WERI-Rb-1 (cell line): ENCODE results near the gene PPP3R1.

Experiments used
- DNase-seq: peaks from one replicate; pipeline ENCODE4 v3.0.0-alpha.2; 2020
- H3K27ac ChIP-seq: fragments of 250-450 bp; sonication (Bioruptor Pico); 2 replicates; pipeline ENCODE4 v1.5.1; 2020; ENCODE audit warnings: mild to moderate bottlenecking, moderate library complexity
- H3K27me3 ChIP-seq: fragments of 250-450 bp; sonication (Bioruptor Pico); 2 replicates; pipeline ENCODE4 v1.5.1; 2021; ENCODE audit warnings: mild to moderate bottlenecking, low read depth, moderate library complexity; ENCODE audit not compliant: insufficient read depth, severe bottlenecking
- H3K36me3 ChIP-seq: fragments of 250-450 bp; sonication (Bioruptor Pico); 2 replicates; pipeline ENCODE4 v1.5.1; 2020; ENCODE audit warnings: mild to moderate bottlenecking, moderate library complexity
- H3K4me3 ChIP-seq: 2 replicates; pipeline ENCODE4 v1.5.1; 2011; ENCODE audit warnings: low read depth, mild to moderate bottlenecking, control low read depth, low read length
- H3K9me3 ChIP-seq: fragments of 250-450 bp; sonication (Bioruptor Pico); 2 replicates; pipeline ENCODE4 v1.5.1; 2021; ENCODE audit warnings: mild to moderate bottlenecking, moderate library complexity; ENCODE audit not compliant: severe bottlenecking
- TF ChIP-seq, protein P1 (sequence below): IDR thresholded peaks from 2 replicates; pipeline ENCODE4 v1.5.1; 2011; ENCODE audit warnings: low read depth, mild to moderate bottlenecking, control low read depth, inconsistent platforms, low read length

PPP3R1 gene

DNA sequence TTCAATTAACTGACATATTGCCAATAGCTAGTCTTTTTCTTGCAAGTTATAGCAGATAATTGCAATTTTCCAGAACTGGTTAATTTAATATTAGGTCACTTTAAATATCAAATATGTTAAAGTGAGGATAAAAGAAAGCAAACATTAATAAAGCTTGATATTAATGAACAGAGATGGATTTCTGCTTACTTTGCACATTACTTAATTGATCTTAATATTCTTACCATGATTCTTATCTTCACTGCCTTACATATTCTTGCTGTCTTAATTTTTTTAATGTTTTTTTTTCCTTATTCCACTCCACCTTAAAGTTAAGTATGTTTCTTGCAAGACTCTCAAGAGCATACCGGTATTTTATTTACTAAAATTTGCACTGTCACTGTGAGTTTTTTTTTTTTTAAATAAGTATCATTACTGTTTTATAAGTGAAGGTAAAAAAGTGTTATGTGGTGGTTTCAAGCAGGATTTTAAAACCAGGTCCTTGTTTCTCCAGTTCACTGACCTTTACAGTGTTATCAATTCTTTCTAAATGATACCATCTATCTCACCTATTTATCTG is 33.9 kb downstream of the PPP3R1 start:
- no peak overlapping the region for H3K4me3 ChIP-seq
- no peak overlapping the region for H3K27ac ChIP-seq

DNA sequence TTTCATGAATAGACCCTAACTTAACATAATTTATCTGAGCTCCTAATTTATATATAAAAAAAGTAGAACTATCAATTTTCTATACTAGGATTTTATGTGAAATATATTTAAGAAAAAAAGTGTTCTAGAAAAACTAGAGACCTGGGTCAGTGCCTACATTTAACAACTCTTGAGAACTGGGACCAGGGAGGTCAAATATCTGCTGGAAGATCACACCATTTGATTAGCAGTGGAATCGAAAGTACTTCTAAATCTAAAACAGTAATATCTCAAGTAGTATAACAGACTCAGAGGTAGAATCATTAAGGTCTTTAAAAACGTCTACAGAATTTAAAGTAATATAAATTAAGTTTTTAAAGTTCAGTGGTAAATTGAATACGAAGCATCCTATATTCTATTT is 34.6 kb downstream of the PPP3R1 start:
- Histone ChIP-seq H3K4me3 (no peak overlapping the region), H3K36me3 (peaks cover 11% of the 10 kb centered on the region), H3K27ac (no peak overlapping the region), H3K9me3 (no peaks in the 10 kb centered on the region), H3K27me3 (no peaks in the 10 kb centered on the region)
- TF ChIP-seq, protein P1, sequence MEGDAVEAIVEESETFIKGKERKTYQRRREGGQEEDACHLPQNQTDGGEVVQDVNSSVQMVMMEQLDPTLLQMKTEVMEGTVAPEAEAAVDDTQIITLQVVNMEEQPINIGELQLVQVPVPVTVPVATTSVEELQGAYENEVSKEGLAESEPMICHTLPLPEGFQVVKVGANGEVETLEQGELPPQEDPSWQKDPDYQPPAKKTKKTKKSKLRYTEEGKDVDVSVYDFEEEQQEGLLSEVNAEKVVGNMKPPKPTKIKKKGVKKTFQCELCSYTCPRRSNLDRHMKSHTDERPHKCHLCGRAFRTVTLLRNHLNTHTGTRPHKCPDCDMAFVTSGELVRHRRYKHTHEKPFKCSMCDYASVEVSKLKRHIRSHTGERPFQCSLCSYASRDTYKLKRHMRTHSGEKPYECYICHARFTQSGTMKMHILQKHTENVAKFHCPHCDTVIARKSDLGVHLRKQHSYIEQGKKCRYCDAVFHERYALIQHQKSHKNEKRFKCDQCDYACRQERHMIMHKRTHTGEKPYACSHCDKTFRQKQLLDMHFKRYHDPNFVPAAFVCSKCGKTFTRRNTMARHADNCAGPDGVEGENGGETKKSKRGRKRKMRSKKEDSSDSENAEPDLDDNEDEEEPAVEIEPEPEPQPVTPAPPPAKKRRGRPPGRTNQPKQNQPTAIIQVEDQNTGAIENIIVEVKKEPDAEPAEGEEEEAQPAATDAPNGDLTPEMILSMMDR: no peak
- no peak for DNase-seq

More for the DNA sequence above, 33.9 kb downstream of the PPP3R1 start:
- Histone ChIP-seq H3K9me3 (no peaks in the 10 kb centered on the region), H3K36me3 (0 out of 2 replicates have a peak, but pooled peaks cover 5% of the 10 kb centered on the region), H3K27me3 (no peaks in the 10 kb centered on the region)
- DNase-seq: no peak
- TF ChIP-seq, protein P1: no peak

DNA sequence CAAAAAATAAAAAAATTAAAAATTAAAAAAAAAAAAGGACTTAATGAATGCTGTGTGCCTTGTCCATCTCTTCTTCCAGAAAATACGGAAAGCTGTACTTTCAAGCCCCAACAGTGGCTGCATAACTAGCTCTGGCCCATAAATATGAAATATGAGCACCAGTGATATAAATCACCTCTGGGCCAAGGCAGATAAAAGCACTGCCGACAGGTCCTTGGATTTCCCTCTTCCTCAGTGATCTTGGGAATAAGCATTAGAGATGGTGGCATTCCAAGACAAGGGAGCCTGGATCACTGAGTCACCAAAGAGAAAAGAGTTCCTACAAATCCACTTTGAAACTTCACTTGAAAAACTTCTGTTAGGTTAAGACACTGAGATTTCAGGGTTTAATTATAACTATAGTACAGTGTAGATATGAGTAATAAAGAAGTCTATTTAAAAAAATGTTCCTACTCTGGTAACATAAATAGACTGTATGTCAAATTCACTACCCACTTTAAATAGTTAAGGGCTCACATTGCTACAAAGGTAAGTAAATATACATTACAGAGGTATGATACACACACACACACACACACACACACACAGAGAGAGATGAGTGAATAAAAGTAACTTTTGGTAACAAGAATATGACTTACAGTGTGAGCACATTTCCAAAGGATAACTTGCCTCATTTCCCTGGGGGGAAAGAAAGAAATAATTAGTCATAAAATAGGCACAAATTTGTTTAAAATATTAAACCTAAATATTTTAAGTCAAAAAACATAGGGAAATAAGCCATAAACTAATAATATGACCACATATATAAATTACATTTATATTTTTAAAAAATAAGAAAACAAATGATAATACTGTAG is 35.6 kb downstream of the PPP3R1 start:
- DNase-seq: no peak
- Histone ChIP-seq H3K36me3 (peaks cover 18% of the 10 kb centered on the region), H3K27me3 (no peaks in the 10 kb centered on the region), H3K4me3 (no peak overlapping the region), H3K27ac (no peak overlapping the region), H3K9me3 (no peaks in the 10 kb centered on the region)
- TF ChIP-seq, protein P1: no peak

DNA sequence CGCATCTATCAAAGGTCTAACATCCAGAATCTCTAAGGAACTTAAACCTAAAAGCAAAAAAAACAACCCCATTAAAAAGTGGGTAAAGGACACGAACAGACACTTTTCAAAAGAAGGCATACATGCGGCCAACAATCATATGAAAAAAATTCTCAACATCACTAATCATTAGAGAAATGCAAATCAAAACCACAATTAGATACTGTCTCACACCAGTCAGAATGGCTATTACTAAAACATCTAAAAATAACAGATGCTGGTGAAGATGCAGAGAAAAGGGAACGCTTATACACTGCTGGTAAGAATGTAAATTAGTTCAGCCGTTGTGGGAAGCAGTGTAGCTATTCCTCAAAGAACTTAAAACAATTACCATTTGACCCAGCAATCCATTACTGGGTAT is 38.0 kb downstream of the PPP3R1 start:
- DNase-seq: no peak
- no peaks in the 10 kb centered on the region for H3K9me3 ChIP-seq
- no peak overlapping the region for H3K27ac ChIP-seq
- peaks cover 29% of the 10 kb centered on the region for H3K36me3 ChIP-seq
- H3K4me3 ChIP-seq: no peak overlapping the region
- no peaks in the 10 kb centered on the region for H3K27me3 ChIP-seq
- TF ChIP-seq, protein P1: no peak

DNA sequence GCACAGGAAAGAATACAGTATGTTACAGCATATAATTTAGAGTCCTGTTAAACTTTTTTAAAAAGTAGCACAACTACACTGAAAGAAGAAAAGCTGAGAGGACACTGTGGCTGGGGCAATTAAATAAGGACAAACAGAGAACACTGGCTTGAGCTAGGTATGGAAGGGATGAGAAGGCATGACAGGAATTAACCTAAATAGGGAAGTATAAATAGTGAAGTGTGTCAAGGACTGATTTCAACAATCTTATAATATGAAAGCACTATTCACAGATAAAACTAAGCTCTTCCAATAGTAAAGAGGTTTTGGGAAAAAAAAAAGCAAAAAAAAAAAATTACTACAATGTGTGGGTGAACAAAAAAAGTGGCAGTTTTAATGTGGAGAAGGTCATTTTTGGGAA is 45.5 kb downstream of the PPP3R1 start:
- no peak overlapping the region for H3K27ac ChIP-seq
- TF ChIP-seq, protein P1: no peak
- H3K9me3 ChIP-seq: no peaks in the 10 kb centered on the region
- H3K36me3 ChIP-seq: peaks cover 26% of the 10 kb centered on the region
- no peak for DNase-seq
- H3K4me3 ChIP-seq: no peak overlapping the region
- H3K27me3 ChIP-seq: no peaks in the 10 kb centered on the region
